ENCODE data around the gene ARHGEF38. TPM values are rescaled to one million over a fixed set of nuclear protein-coding genes. Genes with fewer than 3 reads are reported as not detected.
A peak's percentile ranks its signal among the peaks of the same experiment; 100 is the strongest.

ARHGEF38 gene
- total RNA-seq, 1 experiment from 2014 or later: not detected

DNA sequence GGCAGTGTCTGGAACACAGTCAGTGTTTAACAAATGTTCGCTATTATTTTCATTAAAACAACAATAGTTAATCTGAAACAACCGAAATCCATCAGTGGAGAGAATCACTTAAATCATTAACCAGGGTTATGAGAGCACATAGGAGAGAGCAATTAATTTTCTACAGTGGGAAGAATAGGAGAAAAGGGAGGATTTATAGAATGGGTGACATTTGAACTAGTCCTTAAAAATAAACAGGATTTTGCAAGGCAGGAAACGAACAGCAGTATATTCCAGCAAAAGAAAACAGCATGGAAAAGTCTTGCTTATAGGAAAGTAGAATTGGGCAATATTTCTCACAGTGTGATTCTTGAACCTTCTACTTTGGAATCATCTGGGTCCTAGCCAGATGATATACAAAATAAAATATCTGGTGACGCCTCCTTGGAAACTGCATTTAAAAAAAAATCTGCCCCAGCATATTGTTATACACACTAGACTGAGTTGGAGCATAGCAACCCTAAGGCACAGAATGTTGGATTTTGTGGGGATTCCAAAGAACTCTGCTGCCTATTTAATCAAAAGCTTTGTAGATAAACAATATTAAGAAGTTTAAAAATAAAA is 100.0 kb downstream of the ARHGEF38 start:
- no peak for DNase-seq
- Histone ChIP-seq H3K27ac (ENCODE audit: low read length) (no peak overlapping the region), H3K9ac (ENCODE audit: low read length) (no peak overlapping the region), H3K9me2 (replicated peaks; ENCODE audit: insufficient read depth, low read length) (no peaks in the 10 kb centered on the region), H3K79me2 (ENCODE audit: low read length) (no peaks in the 10 kb centered on the region), H3K4me2 (ENCODE audit: low read depth, low read length, poor library complexity, severe bottlenecking) (no peak overlapping the region), H2AFZ (ENCODE audit: low read length) (no peak overlapping the region), H3K4me3 (ENCODE audit: low read length) (no peak overlapping the region), H3K27me3 (ENCODE audit: low read length) (no peaks in the 10 kb centered on the region), H3K9me3 (ENCODE audit: low read length) (no peaks in the 10 kb centered on the region), H3K4me1 (ENCODE audit: low read length) (no peaks in the 10 kb centered on the region), H3K36me3 (ENCODE audit: insufficient read depth, low read length) (no peaks in the 10 kb centered on the region), H4K20me1 (ENCODE audit: insufficient read depth, low read depth, low read length) (no peaks in the 10 kb centered on the region)

DNA sequence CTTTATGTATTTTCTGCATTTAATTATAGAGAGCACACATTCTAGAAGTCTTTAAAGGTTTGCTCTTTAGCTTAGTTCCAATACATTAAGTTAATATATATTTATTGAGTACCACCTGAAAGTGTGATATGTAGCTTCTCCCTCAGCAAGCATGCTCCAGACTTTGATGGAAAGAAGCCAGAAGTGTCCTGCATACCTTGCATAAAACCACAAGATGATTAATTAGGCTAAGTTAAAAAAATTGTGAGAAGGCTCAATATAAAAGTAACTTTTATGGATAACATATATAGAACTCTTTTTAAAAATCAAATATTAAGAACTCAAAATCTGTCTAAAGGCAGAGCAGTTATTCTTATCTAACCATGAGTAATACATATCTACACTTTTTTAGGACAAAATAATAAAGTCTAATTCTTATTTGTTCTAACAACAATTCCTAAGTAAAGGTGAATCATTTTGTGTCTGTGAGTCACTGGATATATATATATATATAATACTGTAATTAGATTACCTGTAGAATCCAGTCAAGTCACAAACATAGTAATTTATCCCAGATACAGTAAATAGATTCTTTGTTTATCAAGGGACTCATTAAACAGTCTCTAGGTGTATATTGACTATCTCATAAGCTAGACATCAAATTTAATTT is 104.8 kb downstream of the ARHGEF38 start:
- Histone ChIP-seq H4K20me1 (ENCODE audit: insufficient read depth, low read depth, low read length) (no peaks in the 10 kb centered on the region), H3K9ac (ENCODE audit: low read length) (no peak overlapping the region), H3K4me3 (ENCODE audit: low read length) (no peak overlapping the region), H3K27ac (ENCODE audit: low read length) (no peak overlapping the region), H3K36me3 (ENCODE audit: insufficient read depth, low read length) (no peaks in the 10 kb centered on the region), H3K79me2 (ENCODE audit: low read length) (no peaks in the 10 kb centered on the region), H2AFZ (ENCODE audit: low read length) (no peak overlapping the region), H3K4me2 (ENCODE audit: low read depth, low read length, poor library complexity, severe bottlenecking) (no peak overlapping the region), H3K9me3 (ENCODE audit: low read length) (no peaks in the 10 kb centered on the region), H3K9me2 (replicated peaks; ENCODE audit: insufficient read depth, low read length) (no peaks in the 10 kb centered on the region), H3K27me3 (ENCODE audit: low read length) (no peaks in the 10 kb centered on the region), H3K4me1 (ENCODE audit: low read length) (no peaks in the 10 kb centered on the region)
- DNase-seq: no peak

DNA sequence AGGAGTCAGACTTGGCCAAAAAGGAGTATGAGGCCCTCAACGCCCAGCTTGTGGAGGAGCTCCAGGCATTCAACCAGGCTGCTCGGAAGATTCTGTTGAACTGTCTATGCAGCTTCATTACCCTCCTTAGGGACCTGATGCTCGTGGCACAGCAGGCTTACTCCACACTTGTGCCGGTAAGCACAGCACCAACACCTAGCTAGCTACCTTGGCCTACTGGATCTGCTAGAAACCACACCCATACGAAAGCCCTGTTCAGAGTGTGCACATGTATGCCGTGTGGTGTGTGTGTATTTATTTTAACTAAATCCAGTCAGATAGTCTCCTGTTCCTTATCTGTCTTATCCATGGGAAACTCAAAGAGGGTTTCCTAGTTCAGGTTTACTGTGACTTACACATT is 106.8 kb downstream of the ARHGEF38 start:
- Histone ChIP-seq H3K79me2 (ENCODE audit: low read length) (no peaks in the 10 kb centered on the region), H2AFZ (ENCODE audit: low read length) (no peak overlapping the region), H3K9me3 (ENCODE audit: low read length) (no peaks in the 10 kb centered on the region), H3K4me1 (ENCODE audit: low read length) (peaks cover 3% of the 10 kb centered on the region; the same call in 1 of the 2 replicates), H4K20me1 (ENCODE audit: insufficient read depth, low read depth, low read length) (no peaks in the 10 kb centered on the region), H3K27ac (ENCODE audit: low read length) (no peak overlapping the region), H3K36me3 (ENCODE audit: insufficient read depth, low read length) (no peaks in the 10 kb centered on the region), H3K9ac (ENCODE audit: low read length) (no peak overlapping the region), H3K4me3 (ENCODE audit: low read length) (no peak overlapping the region), H3K27me3 (ENCODE audit: low read length) (no peaks in the 10 kb centered on the region), H3K4me2 (ENCODE audit: low read depth, low read length, poor library complexity, severe bottlenecking) (no peak overlapping the region), H3K9me2 (replicated peaks; ENCODE audit: insufficient read depth, low read length) (no peaks in the 10 kb centered on the region)
- DNase-seq: no peak

DNA sequence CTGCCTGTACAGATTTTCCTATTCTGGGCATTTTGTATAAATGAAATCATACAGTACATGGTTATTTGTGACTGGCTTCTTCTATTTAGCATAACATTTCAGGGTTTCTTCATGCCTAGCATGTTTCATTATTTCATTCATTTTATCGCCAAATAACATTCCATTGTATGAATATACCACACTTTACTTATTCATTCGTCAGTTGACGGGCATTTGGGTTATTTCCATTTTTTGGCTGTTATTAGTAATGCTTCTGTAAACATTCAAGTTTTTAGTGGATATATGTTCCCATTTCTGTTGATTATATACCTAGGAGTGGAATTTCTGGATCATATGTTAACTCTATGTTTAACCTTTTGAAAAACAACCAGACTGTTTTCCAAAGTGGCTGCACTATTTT is 108.6 kb downstream of the ARHGEF38 start:
- no peaks in the 10 kb centered on the region for H3K9me2 ChIP-seq (replicated peaks; ENCODE audit: insufficient read depth, low read length)
- peaks cover 3% of the 10 kb centered on the region; the same call in 1 of the 2 replicates for H3K4me1 ChIP-seq (ENCODE audit: low read length)
- no peaks in the 10 kb centered on the region for H3K27me3 ChIP-seq (ENCODE audit: low read length)
- DNase-seq: no peak
- H3K9ac ChIP-seq (ENCODE audit: low read length): no peak overlapping the region
- no peaks in the 10 kb centered on the region for H4K20me1 ChIP-seq (ENCODE audit: insufficient read depth, low read depth, low read length)
- no peaks in the 10 kb centered on the region for H3K79me2 ChIP-seq (ENCODE audit: low read length)
- no peak overlapping the region for H3K4me3 ChIP-seq (ENCODE audit: low read length)
- no peaks in the 10 kb centered on the region for H3K36me3 ChIP-seq (ENCODE audit: insufficient read depth, low read length)
- no peak overlapping the region for H3K4me2 ChIP-seq (ENCODE audit: low read depth, low read length, poor library complexity, severe bottlenecking)
- H3K27ac ChIP-seq (ENCODE audit: low read length): no peak overlapping the region
- H2AFZ ChIP-seq (ENCODE audit: low read length): no peak overlapping the region
- no peaks in the 10 kb centered on the region for H3K9me3 ChIP-seq (ENCODE audit: low read length)

DNA sequence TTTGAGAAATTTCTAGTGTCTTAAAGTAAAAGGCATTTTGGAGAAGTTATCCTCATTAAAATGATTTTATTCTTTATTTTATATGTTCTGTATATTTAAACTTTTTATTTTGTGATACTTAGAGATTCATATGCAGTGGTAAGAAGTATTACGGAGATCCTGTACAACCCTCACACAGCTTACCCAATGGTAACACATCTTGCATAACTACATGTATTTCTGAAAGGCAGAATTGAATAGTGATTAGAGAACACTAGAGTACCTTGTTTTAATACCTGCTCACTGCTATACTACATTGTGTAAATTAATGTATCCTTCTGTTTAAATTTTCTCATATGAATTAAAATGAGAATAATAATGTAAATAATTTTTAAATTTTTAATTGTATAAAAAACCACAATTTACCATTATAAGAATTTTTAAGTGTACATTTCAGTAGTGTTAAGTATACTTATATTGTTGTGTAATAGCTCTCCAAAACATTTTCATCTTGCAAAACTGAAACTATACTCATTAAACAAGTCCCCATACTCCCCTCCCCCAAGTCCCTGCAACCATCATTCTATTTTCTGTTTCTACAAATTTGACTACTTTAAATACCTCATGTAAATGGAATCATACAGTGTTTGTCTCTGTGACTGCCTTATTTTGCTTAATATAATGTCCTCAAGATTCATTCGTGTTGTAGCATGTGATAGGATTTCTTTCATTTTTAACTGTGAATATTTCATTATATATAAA is 110.7 kb downstream of the ARHGEF38 start:
- H4K20me1 ChIP-seq (ENCODE audit: insufficient read depth, low read depth, low read length): no peaks in the 10 kb centered on the region
- H3K4me2 ChIP-seq (ENCODE audit: low read depth, low read length, poor library complexity, severe bottlenecking): peak overlapping the region; percentile 6
- H3K36me3 ChIP-seq (ENCODE audit: insufficient read depth, low read length): no peaks in the 10 kb centered on the region
- H3K4me1 ChIP-seq (ENCODE audit: low read length): peaks cover 3% of the 10 kb centered on the region; the same call in 1 of the 2 replicates
- no peaks in the 10 kb centered on the region for H3K79me2 ChIP-seq (ENCODE audit: low read length)
- H3K4me3 ChIP-seq (ENCODE audit: low read length): no peak overlapping the region
- H3K9me2 ChIP-seq (replicated peaks; ENCODE audit: insufficient read depth, low read length): no peaks in the 10 kb centered on the region
- H3K9me3 ChIP-seq (ENCODE audit: low read length): no peaks in the 10 kb centered on the region
- H2AFZ ChIP-seq (ENCODE audit: low read length): no peak overlapping the region
- DNase-seq: no peak
- H3K27ac ChIP-seq (ENCODE audit: low read length): no peak overlapping the region
- no peaks in the 10 kb centered on the region for H3K27me3 ChIP-seq (ENCODE audit: low read length)
- H3K9ac ChIP-seq (ENCODE audit: low read length): no peak overlapping the region

DNA sequence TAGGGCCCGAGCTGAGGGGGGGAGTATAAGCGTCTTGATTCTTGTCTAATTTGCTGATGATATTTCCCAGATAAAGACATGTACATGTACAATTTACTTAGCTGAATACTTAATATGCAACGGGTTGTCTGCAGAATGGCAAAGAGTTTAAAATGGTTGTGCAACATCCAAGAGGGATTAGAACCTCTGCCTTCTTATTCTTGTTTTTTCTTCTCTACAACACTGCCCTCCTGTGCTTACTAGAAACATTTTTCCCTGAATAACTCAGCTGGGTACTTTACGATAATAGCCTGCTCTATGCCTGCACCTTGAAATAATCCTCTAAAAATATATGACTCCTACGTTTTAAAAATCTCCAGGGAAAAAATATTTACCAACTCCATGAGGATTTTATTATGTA is 114.3 kb downstream of the ARHGEF38 start:
- Histone ChIP-seq H4K20me1 (ENCODE audit: insufficient read depth, low read depth, low read length) (no peaks in the 10 kb centered on the region), H3K27ac (ENCODE audit: low read length) (no peak overlapping the region), H3K4me3 (ENCODE audit: low read length) (no peak overlapping the region), H3K9me3 (ENCODE audit: low read length) (no peaks in the 10 kb centered on the region), H3K27me3 (ENCODE audit: low read length) (no peaks in the 10 kb centered on the region), H3K4me2 (ENCODE audit: low read depth, low read length, poor library complexity, severe bottlenecking) (no peak overlapping the region), H3K4me1 (ENCODE audit: low read length) (peaks cover 3% of the 10 kb centered on the region; the same call in 1 of the 2 replicates), H3K9me2 (replicated peaks; ENCODE audit: insufficient read depth, low read length) (no peaks in the 10 kb centered on the region), H2AFZ (ENCODE audit: low read length) (no peak overlapping the region), H3K9ac (ENCODE audit: low read length) (no peak overlapping the region), H3K79me2 (ENCODE audit: low read length) (no peaks in the 10 kb centered on the region), H3K36me3 (ENCODE audit: insufficient read depth, low read length) (no peaks in the 10 kb centered on the region)
- peak; percentile 73 for DNase-seq

DNA sequence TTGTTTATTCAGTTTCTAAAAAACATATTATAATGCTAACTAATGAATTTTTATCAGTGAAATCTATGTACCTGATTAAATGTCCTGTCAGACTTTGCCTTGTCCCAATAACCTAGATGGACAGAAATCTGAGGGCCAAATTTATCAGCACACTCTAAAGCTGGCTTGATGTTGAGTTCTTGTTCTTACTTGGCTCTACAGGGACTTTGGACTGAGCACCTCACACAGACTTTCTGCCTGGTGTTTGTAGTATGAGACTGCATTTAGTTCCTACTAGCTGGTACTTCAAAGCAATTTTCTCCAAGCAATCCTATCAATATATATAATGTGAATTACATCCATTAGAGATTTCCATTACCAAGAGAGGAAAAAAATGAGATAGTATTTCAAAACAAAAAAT is 118.3 kb downstream of the ARHGEF38 start:
- no peak overlapping the region for H3K9ac ChIP-seq (ENCODE audit: low read length)
- H2AFZ ChIP-seq (ENCODE audit: low read length): no peak overlapping the region
- H3K4me2 ChIP-seq (ENCODE audit: low read depth, low read length, poor library complexity, severe bottlenecking): no peak overlapping the region
- H3K9me2 ChIP-seq (replicated peaks; ENCODE audit: insufficient read depth, low read length): no peaks in the 10 kb centered on the region
- H4K20me1 ChIP-seq (ENCODE audit: insufficient read depth, low read depth, low read length): no peaks in the 10 kb centered on the region
- no peak for DNase-seq
- no peak overlapping the region for H3K27ac ChIP-seq (ENCODE audit: low read length)
- H3K4me1 ChIP-seq (ENCODE audit: low read length): no peaks in the 10 kb centered on the region
- H3K36me3 ChIP-seq (ENCODE audit: insufficient read depth, low read length): no peaks in the 10 kb centered on the region
- H3K79me2 ChIP-seq (ENCODE audit: low read length): no peaks in the 10 kb centered on the region
- no peaks in the 10 kb centered on the region for H3K9me3 ChIP-seq (ENCODE audit: low read length)
- no peak overlapping the region for H3K4me3 ChIP-seq (ENCODE audit: low read length)
- no peaks in the 10 kb centered on the region for H3K27me3 ChIP-seq (ENCODE audit: low read length)

DNA sequence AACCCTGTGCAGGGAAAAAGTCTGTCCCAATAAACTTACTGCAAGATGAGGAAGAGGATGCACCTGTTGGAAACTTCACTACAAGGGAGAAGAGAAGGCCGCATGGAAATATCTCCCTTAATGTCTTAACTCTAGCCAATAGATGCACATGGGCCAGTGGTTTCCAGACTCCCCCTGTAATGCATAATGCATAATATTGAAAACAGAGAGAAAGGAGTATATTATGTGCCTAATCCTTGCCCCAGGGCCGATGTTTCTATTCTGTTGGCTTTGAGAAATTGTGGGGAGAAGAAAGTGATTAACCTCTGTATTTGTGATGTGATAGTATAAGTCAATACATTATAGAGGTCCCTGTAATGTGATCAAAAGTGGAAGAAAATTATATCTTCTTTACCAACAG is 118.9 kb downstream of the ARHGEF38 start:
- Histone ChIP-seq H3K79me2 (ENCODE audit: low read length) (no peaks in the 10 kb centered on the region), H2AFZ (ENCODE audit: low read length) (no peak overlapping the region), H3K9me3 (ENCODE audit: low read length) (no peaks in the 10 kb centered on the region), H3K4me3 (ENCODE audit: low read length) (no peak overlapping the region), H3K4me1 (ENCODE audit: low read length) (no peaks in the 10 kb centered on the region), H3K9me2 (replicated peaks; ENCODE audit: insufficient read depth, low read length) (no peaks in the 10 kb centered on the region), H3K27me3 (ENCODE audit: low read length) (no peaks in the 10 kb centered on the region), H3K27ac (ENCODE audit: low read length) (no peak overlapping the region), H4K20me1 (ENCODE audit: insufficient read depth, low read depth, low read length) (no peaks in the 10 kb centered on the region), H3K36me3 (ENCODE audit: insufficient read depth, low read length) (no peaks in the 10 kb centered on the region), H3K4me2 (ENCODE audit: low read depth, low read length, poor library complexity, severe bottlenecking) (no peak overlapping the region), H3K9ac (ENCODE audit: low read length) (no peak overlapping the region)
- DNase-seq: no peak
